Nephron (organoid): ENCODE measurements around the gene OR52E6.

Source experiments
- H3K27ac Mint-ChIP-seq, 3 experiments: 2 replicates each; pipeline ENCODE4 v1.8.0; 2020; ENCODE audit warnings: mixed read lengths in 3 of 3, mild to moderate bottlenecking in 2 of 3, moderate library complexity in 1 of 3
- H3K27me3 Mint-ChIP-seq: 2 replicates; pipeline ENCODE4 v1.8.0; 2021; ENCODE audit warnings: low read depth, mild to moderate bottlenecking, moderate library complexity, mixed read lengths
- H3K36me3 Mint-ChIP-seq: 2 replicates; pipeline ENCODE4 v1.8.0; 2020; ENCODE audit warnings: low read depth, mixed read lengths
- H3K4me1 Mint-ChIP-seq: 2 replicates; pipeline ENCODE4 v1.8.0; 2020; ENCODE audit warnings: mixed read lengths
- H3K4me3 Mint-ChIP-seq, 3 experiments: 2 replicates each; pipeline ENCODE4 v1.8.0; 2020; ENCODE audit warnings: mild to moderate bottlenecking in 3 of 3, mixed read lengths in 3 of 3, moderate library complexity in 2 of 3
- H3K9me3 Mint-ChIP-seq: 2 replicates; pipeline ENCODE4 v1.8.0; 2020; ENCODE audit warnings: mixed read lengths
- TF ChIP-seq, protein P1 (sequence below), 3 experiments: fragments of 200-600 bp; sonication (generic); IDR thresholded peaks; one replicate each; pipeline ENCODE4 v1.5.0; 2021; ENCODE audit warnings: antibody characterized with exemption in 3 of 3; ENCODE audit not compliant: unreplicated experiment in 3 of 3

The OR52E6 gene

GRCh38 chr11:5837695-5838094 lies 4.0 kb downstream of the OR52E6 start:
- Mint-ChIP-seq H3K4me1 (no peaks in the 10 kb centered on the region), H3K36me3 (no peaks in the 10 kb centered on the region), H3K4me3 (no peak overlapping the region), H3K9me3 (peaks cover 5% of the 10 kb centered on the region), H3K27ac (no peak overlapping the region), H3K27me3 (no peaks in the 10 kb centered on the region)
- TF ChIP-seq, protein P1, sequence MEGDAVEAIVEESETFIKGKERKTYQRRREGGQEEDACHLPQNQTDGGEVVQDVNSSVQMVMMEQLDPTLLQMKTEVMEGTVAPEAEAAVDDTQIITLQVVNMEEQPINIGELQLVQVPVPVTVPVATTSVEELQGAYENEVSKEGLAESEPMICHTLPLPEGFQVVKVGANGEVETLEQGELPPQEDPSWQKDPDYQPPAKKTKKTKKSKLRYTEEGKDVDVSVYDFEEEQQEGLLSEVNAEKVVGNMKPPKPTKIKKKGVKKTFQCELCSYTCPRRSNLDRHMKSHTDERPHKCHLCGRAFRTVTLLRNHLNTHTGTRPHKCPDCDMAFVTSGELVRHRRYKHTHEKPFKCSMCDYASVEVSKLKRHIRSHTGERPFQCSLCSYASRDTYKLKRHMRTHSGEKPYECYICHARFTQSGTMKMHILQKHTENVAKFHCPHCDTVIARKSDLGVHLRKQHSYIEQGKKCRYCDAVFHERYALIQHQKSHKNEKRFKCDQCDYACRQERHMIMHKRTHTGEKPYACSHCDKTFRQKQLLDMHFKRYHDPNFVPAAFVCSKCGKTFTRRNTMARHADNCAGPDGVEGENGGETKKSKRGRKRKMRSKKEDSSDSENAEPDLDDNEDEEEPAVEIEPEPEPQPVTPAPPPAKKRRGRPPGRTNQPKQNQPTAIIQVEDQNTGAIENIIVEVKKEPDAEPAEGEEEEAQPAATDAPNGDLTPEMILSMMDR (IDR thresholded peaks at IDR 0.05; ENCODE audit: unreplicated experiment in 3 of 3): no peak

DNA sequence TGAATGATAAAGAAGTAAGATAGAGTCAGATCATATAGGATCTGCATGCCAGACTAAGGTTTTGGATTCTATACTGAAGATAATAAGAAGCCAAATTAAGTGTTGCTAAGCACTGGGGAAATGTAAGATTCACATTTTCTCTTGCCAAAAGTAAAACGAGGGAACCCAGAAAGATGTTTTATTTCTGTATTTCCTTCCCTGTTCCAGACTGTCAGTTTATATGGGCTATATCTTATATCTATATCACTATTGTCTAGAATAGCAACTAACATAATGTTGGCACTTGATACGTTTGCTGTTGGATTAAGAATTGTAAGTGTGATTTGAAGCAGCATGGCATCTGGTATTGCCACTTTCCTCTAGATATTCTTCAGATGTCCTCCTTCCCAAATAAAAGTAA lies 8.3 kb downstream of the OR52E6 start:
- Mint-ChIP-seq H3K4me1 (no peaks in the 10 kb centered on the region), H3K27me3 (no peaks in the 10 kb centered on the region), H3K27ac (no peak overlapping the region), H3K36me3 (no peaks in the 10 kb centered on the region), H3K4me3 (no peak overlapping the region), H3K9me3 (peaks cover 2% of the 10 kb centered on the region)
- TF ChIP-seq, protein P1 (IDR thresholded peaks at IDR 0.05; ENCODE audit: unreplicated experiment in 3 of 3): no peak

DNA sequence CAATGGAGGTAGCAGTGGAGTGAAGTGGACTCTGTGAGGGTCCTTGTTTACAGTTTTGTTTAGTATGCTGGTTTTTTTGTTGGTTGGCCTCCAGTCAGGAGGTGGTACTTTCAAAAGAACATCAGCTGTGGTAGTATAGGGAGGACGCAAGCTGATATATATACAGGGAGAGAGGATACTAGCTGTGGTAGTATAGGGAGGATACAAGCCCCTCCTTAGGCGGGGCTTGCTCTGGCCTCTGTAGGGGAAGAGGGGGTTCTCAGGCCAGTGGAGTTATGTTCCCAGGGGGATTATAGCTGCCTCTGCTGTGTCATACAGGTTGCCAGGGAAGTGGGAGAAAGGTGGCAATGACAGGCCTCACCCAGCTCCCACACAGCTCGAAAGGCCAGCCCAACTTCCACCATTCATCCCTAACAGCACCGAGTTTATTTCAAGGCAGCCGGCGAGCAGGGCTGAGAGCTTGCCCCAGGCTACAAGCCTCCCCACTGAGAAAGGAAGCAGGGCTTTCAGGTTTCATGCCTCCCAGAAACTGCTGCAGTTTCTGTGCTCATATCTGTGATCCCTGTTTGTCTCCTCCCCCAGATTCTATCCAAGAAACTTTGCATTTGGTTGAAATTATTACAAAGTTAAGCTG lies 10.4 kb downstream of the OR52E6 start:
- TF ChIP-seq, protein P1 (IDR thresholded peaks at IDR 0.05; ENCODE audit: unreplicated experiment in 3 of 3): no peak
- Mint-ChIP-seq H3K9me3 (peaks cover 2% of the 10 kb centered on the region), H3K27ac (no peak overlapping the region), H3K36me3 (no peaks in the 10 kb centered on the region), H3K27me3 (no peaks in the 10 kb centered on the region), H3K4me3 (no peak overlapping the region), H3K4me1 (no peaks in the 10 kb centered on the region)

GRCh38 chr11:5818245-5818886 lies 23.3 kb downstream of the OR52E6 start:
- Mint-ChIP-seq H3K9me3 (no peaks in the 10 kb centered on the region), H3K27ac (no peak overlapping the region), H3K4me3 (no peak overlapping the region), H3K36me3 (no peaks in the 10 kb centered on the region), H3K4me1 (no peaks in the 10 kb centered on the region), H3K27me3 (peaks cover 6% of the 10 kb centered on the region)
- TF ChIP-seq, protein P1 (IDR thresholded peaks at IDR 0.05; ENCODE audit: unreplicated experiment in 3 of 3): no peak

DNA sequence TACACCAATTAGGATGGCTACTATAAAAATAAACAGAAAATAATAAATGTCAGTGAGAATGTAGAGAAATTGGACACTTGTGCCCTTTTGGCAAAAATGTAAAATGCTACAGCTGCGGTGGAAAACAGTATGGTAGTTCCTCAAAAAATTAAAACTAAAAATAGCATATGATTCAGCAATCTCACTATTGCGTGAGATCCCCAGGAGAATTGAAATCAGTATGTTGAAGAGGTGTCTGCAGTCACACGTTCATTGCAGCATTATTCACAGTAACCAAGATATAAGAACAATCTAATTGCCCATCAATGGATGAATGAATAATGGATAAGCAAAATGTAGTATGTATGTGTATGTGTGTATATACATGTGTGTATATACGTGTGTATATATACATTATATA lies 26.2 kb downstream of the OR52E6 start:
- no peaks in the 10 kb centered on the region for H3K9me3 Mint-ChIP-seq

More for the DNA sequence above, 26.2 kb downstream of the OR52E6 start:
- Mint-ChIP-seq H3K4me3 (no peak overlapping the region), H3K27me3 (peaks cover 3% of the 10 kb centered on the region), H3K27ac (no peak overlapping the region), H3K36me3 (no peaks in the 10 kb centered on the region), H3K4me1 (no peaks in the 10 kb centered on the region)
- TF ChIP-seq, protein P1 (IDR thresholded peaks at IDR 0.05; ENCODE audit: unreplicated experiment in 3 of 3): no peak
